Progenitor cell of endocrine pancreas (in vitro differentiated cells): ENCODE data around the gene LPAR4. TPM values are rescaled to one million over a fixed set of nuclear protein-coding genes. Genes with fewer than 3 reads are reported as not detected.

Source experiments
- DNase-seq: peaks from one replicate; pipeline ENCODE4 v3.0.0; 2021; ENCODE audit warnings: low spot score; ENCODE audit not compliant: unreplicated experiment
- H3K27ac Mint-ChIP-seq: 2 replicates; pipeline ENCODE4 v1.8.0; 2021; ENCODE audit warnings: mild to moderate bottlenecking, moderate library complexity, mixed read lengths
- H3K27me3 Mint-ChIP-seq: 2 replicates; pipeline ENCODE4 v1.8.0; 2021; ENCODE audit warnings: mixed read lengths
- H3K36me3 Mint-ChIP-seq: 2 replicates; pipeline ENCODE4 v1.8.0; 2022; ENCODE audit warnings: mixed read lengths; ENCODE audit not compliant: insufficient read depth
- H3K4me1 Mint-ChIP-seq: 2 replicates; pipeline ENCODE4 v1.8.0; 2021; ENCODE audit warnings: low read depth, mixed read lengths
- H3K4me3 Mint-ChIP-seq: 2 replicates; pipeline ENCODE4 v1.8.0; 2021; ENCODE audit warnings: low read depth, mild to moderate bottlenecking, moderate library complexity, mixed read lengths
- H3K9me3 Mint-ChIP-seq: 2 replicates; pipeline ENCODE4 v1.8.0; 2021; ENCODE audit warnings: low read depth, mixed read lengths
- CTCF ChIP-seq: fragments of 200-600 bp; sonication (generic); IDR thresholded peaks from one replicate; pipeline ENCODE4 v1.5.0; 2021; ENCODE audit warnings: antibody characterized with exemption, mild to moderate bottlenecking; ENCODE audit not compliant: unreplicated experiment
- long read RNA-seq: library from polyadenylated mRNA; unstranded; transcript quantifications from one replicate; pipeline ENCODE4 v2.0.0, GENCODE V29; 2020
- total RNA-seq: library from RNA; stranded (reverse); gene quantifications from 2 replicates; pipeline ENCODE4 v1.2.1, GENCODE V29; 2021

LPAR4 gene
- 0.87 and 1.0 TPM in 2 replicates for total RNA-seq
- long read RNA-seq, partial matches to known transcripts = 1 of 1 reads
- long read RNA-seq, other reads (novel, unspliced or antisense) = 0 of 1 reads

GRCh38 chrX:78747489-78747888 is at the start of gene LPAR4:
TSS of gene LPAR4 (plus strand) at chrX:78747720. CDS start at chrX:78754870, 7,150 bp downstream.
- H3K4me3 Mint-ChIP-seq = peak within 1 kb of the TSS; percentile 62
- no peak for TF ChIP-seq CTCF
- peaks cover 13% of the 10 kb centered on the region for H3K9me3 Mint-ChIP-seq
- DNase-seq = no peak
- peaks cover 5% of the 10 kb centered on the region for H3K4me1 Mint-ChIP-seq
- H3K27ac Mint-ChIP-seq = no peak within 1 kb of the TSS
- H3K36me3 Mint-ChIP-seq = no peaks in the 10 kb centered on the region
- peaks cover 31% of the 10 kb centered on the region for H3K27me3 Mint-ChIP-seq

- no peak for DNase-seq
- no peak overlapping the region for H3K4me3 Mint-ChIP-seq
- H3K36me3 Mint-ChIP-seq = no peaks in the 10 kb centered on the region
- no peaks in the 10 kb centered on the region for H3K4me1 Mint-ChIP-seq
- no peaks in the 10 kb centered on the region for H3K27me3 Mint-ChIP-seq
- H3K27ac Mint-ChIP-seq = no peak overlapping the region
- peaks cover 10% of the 10 kb centered on the region for H3K9me3 Mint-ChIP-seq
- TF ChIP-seq CTCF = no peak
Measured at GRCh38 chrX:78706071-78706470, 41.4 kb upstream of the LPAR4 start.

- DNase-seq = no peak
Measured at GRCh38 chrX:78708262-78708661, 39.3 kb upstream of the LPAR4 start.

GRCh38 chrX:78708816-78709215 is 38.7 kb upstream of the LPAR4 start:
- Mint-ChIP-seq H3K4me1 (no peaks in the 10 kb centered on the region), H3K27me3 (no peaks in the 10 kb centered on the region), H3K36me3 (no peaks in the 10 kb centered on the region), H3K4me3 (no peak overlapping the region), H3K9me3 (peaks cover 11% of the 10 kb centered on the region), H3K27ac (no peak overlapping the region)
- no peak for DNase-seq
- TF ChIP-seq CTCF = no peak

More at GRCh38 chrX:78708262-78708661, 39.3 kb upstream of the LPAR4 start:
- Mint-ChIP-seq H3K4me1 (no peaks in the 10 kb centered on the region), H3K27ac (no peak overlapping the region), H3K36me3 (no peaks in the 10 kb centered on the region), H3K27me3 (no peaks in the 10 kb centered on the region), H3K9me3 (peaks cover 11% of the 10 kb centered on the region), H3K4me3 (no peak overlapping the region)
- peak; percentile 39 for TF ChIP-seq CTCF

- peaks cover 8% of the 10 kb centered on the region for H3K9me3 Mint-ChIP-seq
- H3K4me3 Mint-ChIP-seq = no peak overlapping the region
- no peak for DNase-seq
- no peak for TF ChIP-seq CTCF
- H3K27ac Mint-ChIP-seq = no peak overlapping the region
- no peaks in the 10 kb centered on the region for H3K4me1 Mint-ChIP-seq
- no peaks in the 10 kb centered on the region for H3K36me3 Mint-ChIP-seq
- no peaks in the 10 kb centered on the region for H3K27me3 Mint-ChIP-seq
Measured at GRCh38 chrX:78710171-78710570, 37.3 kb upstream of the LPAR4 start.
